GM21529 (cell line): ENCODE results near the gene CAMK2A.

Source experiments
- ATAC-seq: cut with Tn5 transposase; IDR thresholded peaks from one replicate; pipeline ENCODE4 v1.9.1; 2021; ENCODE audit not compliant: unreplicated experiment

CAMK2A gene

DNA sequence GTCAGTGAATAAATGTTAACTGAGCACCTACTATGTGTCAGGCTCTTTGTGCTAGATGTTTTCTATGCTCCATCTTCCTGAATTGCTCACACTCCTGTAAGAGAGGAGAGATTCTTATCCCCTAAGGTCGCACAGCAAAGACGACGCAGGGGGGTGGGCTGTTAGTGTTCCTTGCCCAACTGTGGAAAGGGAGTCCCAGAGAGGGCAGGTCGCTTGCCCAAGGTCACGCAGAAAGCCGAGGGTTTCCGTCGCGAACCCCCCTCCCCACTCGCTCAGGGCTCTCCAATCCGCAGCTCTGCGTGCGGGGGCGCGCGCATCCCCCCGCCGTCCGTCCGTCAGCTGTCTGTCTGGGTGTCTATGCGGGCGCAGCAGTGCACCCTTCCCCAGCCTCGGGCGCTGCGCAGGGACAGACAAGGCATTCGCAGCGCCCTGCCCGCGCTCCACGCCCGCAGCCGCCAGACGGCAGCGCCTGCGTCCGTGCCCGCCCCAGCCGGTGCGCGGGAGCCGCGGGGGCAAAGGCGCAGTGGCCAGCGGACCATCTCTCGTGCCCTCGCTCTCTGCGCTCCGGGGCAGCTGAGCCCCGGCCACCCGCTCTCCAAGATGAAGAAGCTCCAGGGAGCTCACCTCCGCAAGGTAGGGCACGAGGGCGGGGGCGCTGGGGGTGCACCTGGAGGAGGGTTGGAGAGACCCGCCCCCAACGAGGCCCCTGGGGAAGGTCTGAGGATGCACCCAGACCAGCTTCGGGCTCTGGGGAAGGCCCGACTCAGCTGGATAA, 99.7 kb downstream of the CAMK2A start, which contains the start of gene SLC6A7:
Gene SLC6A7 (plus strand): TSS at position 335 of the 775 bp plus-strand sequence. CDS start 266 bp downstream, at position 601.
- no peak for ATAC-seq

DNA sequence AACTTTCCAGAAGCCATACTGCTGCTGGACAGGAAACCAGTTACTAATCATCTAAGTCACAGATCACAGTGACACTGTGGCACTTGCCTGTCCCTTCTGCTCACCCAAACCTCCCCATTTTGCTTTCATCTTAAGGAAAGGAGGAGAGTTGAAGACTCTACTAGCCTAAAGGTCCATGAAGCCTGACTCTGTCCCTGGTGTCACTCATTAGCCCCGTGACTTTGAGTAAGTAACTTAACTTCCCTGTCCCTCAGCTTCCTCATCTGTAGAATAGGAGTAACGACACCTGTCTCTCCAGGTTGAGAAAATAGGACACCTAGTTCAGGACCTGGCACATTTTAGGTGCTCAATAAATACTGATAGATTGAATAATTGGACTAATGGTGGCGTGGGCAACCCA, 100.2 kb downstream of the CAMK2A start:
- no peak for ATAC-seq

DNA sequence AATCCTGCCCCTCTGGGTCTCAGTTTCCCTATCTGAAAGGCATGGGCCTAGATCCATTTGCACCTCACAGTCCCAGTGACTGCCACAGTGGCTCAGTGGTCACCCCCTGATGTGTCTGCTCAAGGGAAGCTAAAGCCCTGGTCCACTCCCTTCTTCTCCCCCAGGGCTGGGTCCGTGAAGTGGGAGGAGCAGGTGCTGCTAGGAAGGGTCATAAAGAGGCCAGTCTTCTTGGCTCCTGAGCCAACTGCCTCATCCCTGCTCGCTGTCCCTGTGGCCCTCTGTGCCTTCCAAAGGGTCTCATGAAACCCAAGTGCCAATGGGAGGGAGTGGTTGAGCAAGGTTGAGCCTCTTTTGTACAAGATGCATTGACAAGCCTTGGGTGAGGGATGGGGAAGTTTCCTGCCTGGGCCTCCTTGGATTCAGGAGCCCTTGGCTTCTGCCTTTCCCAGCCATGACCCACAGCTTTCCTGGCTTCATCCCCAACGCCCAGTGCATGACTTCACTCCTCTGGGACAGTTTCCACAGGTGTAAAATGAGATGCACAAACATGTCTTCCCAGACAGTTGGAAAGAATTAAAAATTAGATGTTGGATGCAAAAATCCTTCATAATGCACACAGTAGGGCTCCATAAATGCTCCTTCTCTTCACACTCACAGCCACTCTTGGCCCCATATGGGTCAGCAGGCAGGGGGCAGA, 101.3 kb downstream of the CAMK2A start:
- ATAC-seq, result no peak

DNA sequence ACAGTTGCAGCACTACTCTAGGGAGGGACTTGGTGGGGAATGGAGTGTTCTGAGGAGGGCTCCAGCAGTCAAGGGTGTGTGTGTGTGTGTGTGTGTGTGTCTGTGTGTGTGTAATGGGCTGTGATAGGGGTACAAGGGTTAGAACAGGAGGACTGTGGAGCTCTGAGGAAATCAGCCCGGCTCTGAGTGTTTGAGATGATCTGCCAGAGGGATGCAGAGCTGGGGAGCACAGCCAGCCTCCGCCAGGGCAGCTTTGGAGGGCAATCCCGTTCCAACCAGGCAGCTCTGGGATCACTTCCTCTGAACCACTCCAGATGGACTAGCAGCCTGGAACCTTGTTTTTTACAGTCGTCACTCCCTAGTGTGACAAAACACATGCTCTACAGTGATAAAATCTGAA, 102.7 kb downstream of the CAMK2A start:
- ATAC-seq, result no peak

DNA sequence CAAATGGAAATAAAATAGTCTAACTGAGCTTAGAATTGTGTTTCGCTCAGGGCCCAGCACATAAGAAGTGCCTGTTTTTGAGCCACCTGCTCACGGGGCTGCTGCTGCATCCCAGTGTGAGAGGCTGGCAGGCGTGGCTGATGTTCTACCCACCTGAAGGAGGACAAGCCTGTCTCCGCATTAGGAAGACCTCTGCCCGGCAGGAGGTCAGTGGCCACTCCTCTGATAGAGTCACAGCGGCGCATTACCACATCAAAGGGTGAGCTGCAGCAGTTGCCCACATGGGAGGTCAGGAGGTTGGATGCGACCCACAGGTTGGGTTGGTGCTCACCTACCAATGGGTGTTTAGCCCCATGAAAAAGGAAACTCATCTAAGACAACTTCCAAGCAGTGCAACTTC, 103.4 kb downstream of the CAMK2A start:
- no peak for ATAC-seq

- ATAC-seq, result no peak
Observed at GRCh38 chr5:150184990-150185912, 104.3 kb downstream of the CAMK2A start.

- no peak for ATAC-seq
Observed at GRCh38 chr5:150184006-150184405, 105.6 kb downstream of the CAMK2A start.

DNA sequence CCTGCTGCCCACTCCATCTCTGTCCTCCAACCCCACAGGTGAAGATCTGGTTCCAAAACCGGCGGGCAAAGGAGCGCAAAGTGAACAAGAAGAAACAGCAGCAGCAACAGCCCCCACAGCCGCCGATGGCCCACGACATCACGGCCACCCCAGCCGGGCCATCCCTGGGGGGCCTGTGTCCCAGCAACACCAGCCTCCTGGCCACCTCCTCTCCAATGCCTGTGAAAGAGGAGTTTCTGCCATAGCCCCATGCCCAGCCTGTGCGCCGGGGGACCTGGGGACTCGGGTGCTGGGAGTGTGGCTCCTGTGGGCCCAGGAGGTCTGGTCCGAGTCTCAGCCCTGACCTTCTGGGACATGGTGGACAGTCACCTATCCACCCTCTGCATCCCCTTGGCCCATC, 106.1 kb downstream of the CAMK2A start:
- no peak for ATAC-seq

GRCh38 chr5:150182774-150183173, 106.8 kb downstream of the CAMK2A start:
- no peak for ATAC-seq

DNA sequence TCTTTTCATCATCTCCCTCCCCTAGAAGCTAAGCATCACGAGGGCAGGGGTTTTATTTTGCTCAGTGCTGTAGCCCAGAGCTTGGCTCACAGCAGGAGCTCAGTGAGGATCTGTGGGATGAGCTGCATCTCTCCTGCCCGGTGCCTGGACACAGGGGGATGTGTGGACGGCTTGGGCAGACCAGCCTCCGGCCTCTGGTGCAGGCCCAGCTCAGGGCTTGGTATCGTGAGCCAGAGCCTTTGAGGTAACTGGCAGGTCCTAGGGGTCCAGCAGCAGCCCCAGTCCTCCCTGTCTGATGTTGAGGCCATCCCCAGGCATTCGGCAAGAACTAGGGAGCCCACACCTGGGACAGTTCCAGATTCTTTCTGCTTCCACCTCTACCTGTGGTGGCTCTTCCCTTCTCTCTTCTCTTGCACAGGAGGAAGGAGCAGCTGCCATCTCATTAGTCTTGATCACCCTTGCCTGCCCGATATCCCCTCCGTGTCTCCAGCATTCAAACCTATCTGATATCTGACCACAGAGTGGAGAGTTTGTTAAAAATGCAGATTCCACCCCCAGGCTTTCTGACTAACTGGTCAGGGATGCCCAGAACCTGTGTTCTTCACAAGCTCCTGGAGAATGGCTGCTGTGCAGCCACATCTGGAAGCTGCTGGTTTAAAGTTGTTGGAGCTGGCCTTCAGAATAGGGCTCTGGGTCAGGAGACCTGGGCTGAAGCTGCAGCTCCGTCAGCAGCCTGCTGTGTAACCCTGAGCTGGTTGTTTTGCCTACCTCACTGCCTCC, 107.6 kb downstream of the CAMK2A start:
- no peak for ATAC-seq

DNA sequence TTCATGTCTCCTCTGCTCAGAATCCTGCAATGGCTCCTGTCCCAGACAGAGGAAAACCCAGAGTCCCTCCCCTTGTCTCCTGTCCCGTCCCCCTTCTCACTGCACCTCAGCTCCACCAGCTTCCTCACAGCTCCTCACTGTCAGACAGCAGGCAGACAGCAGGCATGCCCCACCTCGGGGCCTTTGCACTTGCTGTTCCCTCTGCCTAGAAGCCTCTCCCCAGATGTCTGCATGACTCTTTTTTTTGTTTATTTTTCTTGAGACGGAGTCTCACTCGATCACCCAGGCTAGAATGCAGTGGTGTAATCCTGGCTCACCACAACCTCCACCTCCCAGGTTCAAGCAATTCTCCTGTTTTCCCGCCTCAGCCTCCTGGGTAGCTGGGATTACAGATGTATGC, 108.5 kb downstream of the CAMK2A start:
- no peak for ATAC-seq

- ATAC-seq, result no peak
Observed at GRCh38 chr5:150180241-150181026, 109.1 kb downstream of the CAMK2A start.

DNA sequence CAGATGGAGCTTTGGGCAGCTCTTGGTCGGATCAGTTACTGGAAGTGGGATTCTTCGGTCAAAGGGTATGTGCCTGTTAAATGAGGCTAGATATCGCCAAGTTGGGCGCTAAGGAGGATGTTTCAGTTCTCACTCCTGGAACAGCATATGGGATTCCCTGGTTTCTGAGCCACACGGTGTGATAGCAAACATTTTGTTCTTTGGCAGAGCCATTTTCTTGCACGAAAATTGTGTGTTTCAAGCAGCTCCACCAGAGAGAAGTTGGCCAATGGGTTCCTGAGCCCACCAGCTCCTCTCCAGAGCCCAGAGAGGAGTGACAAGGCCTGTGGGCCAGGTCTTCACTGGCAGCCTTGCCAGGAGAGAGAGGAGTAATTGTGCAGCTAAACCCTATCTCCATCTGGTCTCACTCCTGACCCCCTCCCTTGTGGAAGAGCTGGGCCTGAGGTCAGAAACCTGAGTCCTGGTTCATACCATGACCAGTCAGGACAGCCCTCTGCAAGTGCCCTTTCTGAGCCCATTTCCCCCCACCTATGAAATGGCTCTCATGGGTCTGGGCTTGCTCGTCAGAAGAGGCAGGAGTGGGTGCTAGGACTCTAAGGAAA, 110.5 kb downstream of the CAMK2A start:
- ATAC-seq, result no peak

- ATAC-seq, result peak; percentile 52
Observed at GRCh38 chr5:150178262-150178661, 111.3 kb downstream of the CAMK2A start.

DNA sequence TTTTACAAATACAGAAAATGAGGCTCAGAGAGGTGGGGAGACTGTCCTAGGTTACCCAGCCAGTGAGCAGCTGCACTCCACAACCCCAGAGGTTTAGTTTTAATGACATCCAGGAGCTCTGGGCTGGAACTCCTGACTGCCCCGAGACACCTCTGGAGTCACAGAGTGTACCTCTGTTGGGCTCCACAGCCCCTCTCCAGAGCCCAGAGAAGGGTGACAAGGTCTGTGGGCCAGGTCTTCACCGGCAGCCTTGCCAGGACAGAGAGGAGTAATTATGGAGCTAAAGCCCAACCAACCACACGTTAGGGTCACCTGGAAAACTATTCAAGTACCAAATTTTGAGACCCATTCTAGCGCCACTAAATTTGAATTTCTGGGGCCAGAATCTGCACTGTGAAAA, 111.9 kb downstream of the CAMK2A start:
- ATAC-seq, result no peak

DNA sequence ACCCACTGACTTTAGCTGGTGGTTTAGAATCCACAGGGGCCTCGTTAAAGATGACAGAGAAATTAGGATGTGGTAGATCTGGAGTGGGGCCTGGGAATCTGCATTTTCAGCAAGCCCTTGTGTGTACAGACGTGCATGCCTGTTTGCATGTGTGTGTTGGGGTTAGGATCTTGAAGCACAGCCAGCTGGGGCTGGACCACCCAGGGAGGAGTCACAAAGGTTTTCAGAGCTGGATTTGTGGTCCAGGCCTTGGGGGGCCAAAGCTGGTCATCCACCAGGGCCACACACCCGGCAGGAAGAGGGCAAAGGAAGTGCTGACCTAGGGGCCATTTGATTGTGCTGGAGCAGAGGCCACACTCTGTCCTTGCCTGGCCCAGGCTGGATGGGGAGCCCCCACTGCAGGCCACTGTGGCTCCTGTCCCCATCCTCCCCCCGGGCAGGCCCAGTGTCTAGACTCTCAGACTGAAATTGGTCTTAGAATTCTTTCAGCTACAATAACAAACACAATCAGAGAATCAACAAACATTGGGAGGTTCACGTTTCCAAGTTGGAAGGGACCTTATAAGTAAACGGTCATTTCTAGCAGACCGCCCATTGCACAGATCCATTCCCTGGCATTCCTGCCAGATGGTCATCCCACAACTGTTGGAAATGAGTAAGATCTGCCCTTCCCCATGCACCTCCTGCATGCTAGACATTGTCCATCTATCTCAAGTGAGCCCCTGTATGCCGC, 112.7 kb downstream of the CAMK2A start:
- no peak for ATAC-seq

GRCh38 chr5:150175536-150175935, 114.0 kb downstream of the CAMK2A start:
- ATAC-seq, result peak; percentile 55

- ATAC-seq, result no peak
Observed at GRCh38 chr5:150175076-150175475, 114.5 kb downstream of the CAMK2A start.

GRCh38 chr5:150174285-150174684, 115.3 kb downstream of the CAMK2A start:
- no peak for ATAC-seq
